ENCODE results near the gene CDC42BPA. TPM values are rescaled to one million over a fixed set of nuclear protein-coding genes. Genes with fewer than 3 reads are reported as not detected.

Gene CDC42BPA
- total and polyA plus RNA-seq, 2 experiments from 2014 or later = 28.6 to 39.1 TPM

DNA sequence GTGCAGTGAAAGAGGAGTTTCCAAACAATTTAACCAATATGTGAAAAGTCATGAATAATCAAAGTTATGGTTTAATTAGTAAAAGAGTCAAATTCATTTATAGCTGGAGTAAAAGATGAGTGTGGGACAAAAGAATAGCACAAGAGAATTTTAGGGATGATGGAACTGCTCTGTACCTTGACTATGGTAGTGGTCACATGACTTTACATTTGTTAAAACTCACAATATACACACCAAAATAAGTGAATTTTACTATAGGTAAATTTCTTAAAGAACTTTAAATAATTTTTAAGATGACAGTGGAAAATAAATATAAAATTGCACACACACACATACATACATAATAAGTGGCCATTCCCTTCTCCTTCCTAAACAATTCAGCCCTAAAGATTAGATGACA is 13.6 kb downstream of the CDC42BPA start:
- in situ Hi-C loops (cut with MboI) = no loop called here
- H2AFZ ChIP-seq = no peak overlapping the region
- no peak for DNase-seq
- H3K27ac ChIP-seq = no peak overlapping the region
- H4K20me1 ChIP-seq (ENCODE audit: insufficient read depth) = peaks cover 11% of the 10 kb centered on the region; the same call in 1 of the 2 replicates
- H3K9me2 ChIP-seq (ENCODE audit: insufficient read depth) = no peaks in the 10 kb centered on the region
- TF ChIP-seq EZH2 (IDR thresholded peaks at IDR 0.05; ENCODE audit: insufficient read depth, poor library complexity, severe bottlenecking) = no peak
- no peak for TF ChIP-seq EZH2phosphoT487 (IDR thresholded peaks at IDR 0.05; ENCODE audit: insufficient read depth, low read depth)
- peaks cover 7% of the 10 kb centered on the region for H3F3A ChIP-seq (ENCODE audit: insufficient read depth)
- no peak overlapping the region for H3K9ac ChIP-seq
- no peak overlapping the region for H3K4me3 ChIP-seq
- H3K9me3 ChIP-seq (ENCODE audit: low read depth) = no peaks in the 10 kb centered on the region
- H3K4me1 ChIP-seq (ENCODE audit: insufficient read depth) = peaks cover 11% of the 10 kb centered on the region
- H3K36me3 ChIP-seq (ENCODE audit: low read depth) = no peaks in the 10 kb centered on the region
- H3K79me2 ChIP-seq (ENCODE audit: insufficient read depth) = peaks cover 100% of the 10 kb centered on the region
- H3K27me3 ChIP-seq (replicated peaks; ENCODE audit: insufficient read depth) = no peaks in the 10 kb centered on the region
- H3K4me2 ChIP-seq (ENCODE audit: unreplicated experiment) = no peak overlapping the region

DNA sequence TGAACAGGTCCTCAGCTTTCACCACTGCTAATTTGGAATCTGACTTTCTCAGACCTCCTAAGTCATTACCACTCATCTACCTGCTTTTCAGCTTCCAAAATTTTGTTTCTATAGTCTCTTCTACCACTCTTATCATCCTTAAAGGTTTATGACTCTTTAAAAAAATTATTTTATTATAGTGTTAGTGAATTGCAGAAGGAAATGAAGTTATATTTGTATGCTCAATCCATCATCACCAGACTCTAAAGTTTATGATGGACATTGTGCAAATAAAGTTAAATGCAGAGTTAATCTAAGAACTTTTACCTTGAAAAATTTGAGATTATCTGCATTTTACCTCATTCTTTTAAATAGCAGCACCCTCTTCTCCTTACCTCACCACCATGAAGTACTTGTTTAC is 14.6 kb downstream of the CDC42BPA start:
- H3F3A ChIP-seq (ENCODE audit: insufficient read depth) = peaks cover 17% of the 10 kb centered on the region
- no peak for DNase-seq
- no peak overlapping the region for H3K27ac ChIP-seq
- H3K27me3 ChIP-seq (replicated peaks; ENCODE audit: insufficient read depth) = no peaks in the 10 kb centered on the region
- H2AFZ ChIP-seq = no peak overlapping the region
- no peaks in the 10 kb centered on the region for H3K36me3 ChIP-seq (ENCODE audit: low read depth)
- in situ Hi-C loops (cut with MboI) = no loop called here
- no peak overlapping the region for H3K9ac ChIP-seq
- no peak for TF ChIP-seq EZH2 (IDR thresholded peaks at IDR 0.05; ENCODE audit: insufficient read depth, poor library complexity, severe bottlenecking)
- TF ChIP-seq EZH2phosphoT487 (IDR thresholded peaks at IDR 0.05; ENCODE audit: insufficient read depth, low read depth) = no peak
- H3K79me2 ChIP-seq (ENCODE audit: insufficient read depth) = peaks cover 100% of the 10 kb centered on the region
- peaks cover 14% of the 10 kb centered on the region for H3K4me1 ChIP-seq (ENCODE audit: insufficient read depth)
- H3K4me3 ChIP-seq = no peak overlapping the region
- H3K9me2 ChIP-seq (ENCODE audit: insufficient read depth) = no peaks in the 10 kb centered on the region
- no peaks in the 10 kb centered on the region for H3K9me3 ChIP-seq (ENCODE audit: low read depth)
- H3K4me2 ChIP-seq (ENCODE audit: unreplicated experiment) = no peak overlapping the region
- peaks cover 7% of the 10 kb centered on the region; the same call in 1 of the 2 replicates for H4K20me1 ChIP-seq (ENCODE audit: insufficient read depth)

DNA sequence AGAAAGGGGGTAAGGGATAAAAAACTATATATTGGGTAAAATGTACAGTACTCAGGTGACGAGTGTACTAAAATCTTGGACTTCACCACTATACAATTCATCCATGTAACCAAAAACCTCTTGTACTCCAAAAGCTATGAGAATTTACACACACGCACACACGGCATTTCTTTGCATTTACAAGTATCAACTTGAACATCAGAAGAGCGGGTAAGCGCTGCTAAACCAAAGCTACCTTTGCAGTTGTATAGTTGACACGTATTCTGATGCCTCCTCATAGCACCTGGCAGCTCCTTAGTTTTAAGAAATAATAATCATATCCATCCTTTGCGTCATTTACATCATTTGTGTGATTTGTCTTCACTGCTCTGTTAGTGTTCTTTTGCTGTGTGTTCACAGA is 17.6 kb downstream of the CDC42BPA start:
- H3K79me2 ChIP-seq (ENCODE audit: insufficient read depth) = peaks cover 100% of the 10 kb centered on the region
- H3F3A ChIP-seq (ENCODE audit: insufficient read depth) = peaks cover 36% of the 10 kb centered on the region
- no peak for DNase-seq
- no peak overlapping the region for H3K4me3 ChIP-seq
- H3K9ac ChIP-seq = no peak overlapping the region
- no peak overlapping the region for H3K4me2 ChIP-seq (ENCODE audit: unreplicated experiment)
- no peaks in the 10 kb centered on the region for H3K9me2 ChIP-seq (ENCODE audit: insufficient read depth)
- H3K9me3 ChIP-seq (ENCODE audit: low read depth) = no peaks in the 10 kb centered on the region
- H3K36me3 ChIP-seq (ENCODE audit: low read depth) = no peaks in the 10 kb centered on the region
- H4K20me1 ChIP-seq (ENCODE audit: insufficient read depth) = 0 out of 2 replicates have a peak, but pooled peaks cover 4% of the 10 kb centered on the region
- in situ Hi-C loops (cut with MboI) = no loop called here
- peaks cover 22% of the 10 kb centered on the region for H3K4me1 ChIP-seq (ENCODE audit: insufficient read depth)
- TF ChIP-seq EZH2phosphoT487 (IDR thresholded peaks at IDR 0.05; ENCODE audit: insufficient read depth, low read depth) (no peak), EZH2 (IDR thresholded peaks at IDR 0.05; ENCODE audit: insufficient read depth, poor library complexity, severe bottlenecking) (no peak)
- 98% methylated on average over 7 of the region's 7 CpGs for WGBS, 2 experiments (ENCODE audit: low coverage in 1 of 2, low lambda C conversion rate in 2 of 2, missing lambda C conversion rate in 2 of 2)
- H3K27ac ChIP-seq = no peak overlapping the region
- H3K27me3 ChIP-seq (replicated peaks; ENCODE audit: insufficient read depth) = no peaks in the 10 kb centered on the region
- no peak overlapping the region for H2AFZ ChIP-seq

DNA sequence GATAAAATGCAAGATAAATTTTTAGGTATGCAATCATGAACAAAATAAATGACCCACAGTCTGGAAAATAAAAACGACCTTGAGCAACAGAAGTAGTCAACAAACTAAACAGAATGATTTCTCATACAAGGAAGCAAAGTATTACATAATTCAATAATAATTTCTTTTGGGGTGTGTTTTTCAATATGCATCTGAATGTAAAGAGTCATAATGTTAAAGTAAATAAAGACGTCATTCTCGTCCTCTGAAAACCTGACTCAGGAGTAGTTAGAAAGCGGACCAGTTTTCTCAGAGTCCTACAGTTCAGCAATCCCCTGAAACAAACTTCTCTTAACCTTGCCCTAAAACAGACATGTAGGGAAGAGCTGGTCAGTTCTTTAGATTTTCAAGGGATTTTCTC is 18.6 kb downstream of the CDC42BPA start:
- Histone ChIP-seq H2AFZ (no peak overlapping the region), H3K9me3 (ENCODE audit: low read depth) (no peaks in the 10 kb centered on the region), H3K4me3 (peak overlapping the region; percentile 64), H3K36me3 (ENCODE audit: low read depth) (no peaks in the 10 kb centered on the region), H3K27ac (peak overlapping the region; percentile 70), H3K4me2 (ENCODE audit: unreplicated experiment) (peak overlapping the region; percentile 93), H3K9me2 (ENCODE audit: insufficient read depth) (no peaks in the 10 kb centered on the region), H3K4me1 (ENCODE audit: insufficient read depth) (peaks cover 22% of the 10 kb centered on the region), H3F3A (ENCODE audit: insufficient read depth) (peaks cover 36% of the 10 kb centered on the region), H3K27me3 (replicated peaks; ENCODE audit: insufficient read depth) (no peaks in the 10 kb centered on the region), H3K9ac (peak overlapping the region; percentile 56), H3K79me2 (ENCODE audit: insufficient read depth) (peaks cover 100% of the 10 kb centered on the region), H4K20me1 (ENCODE audit: insufficient read depth) (0 out of 2 replicates have a peak, but pooled peaks cover 4% of the 10 kb centered on the region)
- WGBS, 2 experiments (ENCODE audit: low coverage in 1 of 2, low lambda C conversion rate in 2 of 2, missing lambda C conversion rate in 2 of 2) = 44 to 47% methylated on average over 4 of the region's 4 CpGs
- DNase-seq = peak; percentile 35
- in situ Hi-C loops (cut with MboI) = no loop called here
- TF ChIP-seq EZH2phosphoT487 (IDR thresholded peaks at IDR 0.05; ENCODE audit: insufficient read depth, low read depth) = no peak

GRCh38 chr1:227299241-227299627 is 19.1 kb downstream of the CDC42BPA start:
- in situ Hi-C loops (cut with MboI) = no loop called here

More at GRCh38 chr1:227299241-227299627, 19.1 kb downstream of the CDC42BPA start:
- peaks cover 22% of the 10 kb centered on the region for H3K4me1 ChIP-seq (ENCODE audit: insufficient read depth)
- peak; percentile 64 for DNase-seq
- H4K20me1 ChIP-seq (ENCODE audit: insufficient read depth) = 0 out of 2 replicates have a peak, but pooled peaks cover 4% of the 10 kb centered on the region
- H3K27ac ChIP-seq = peak overlapping the region; percentile 70
- no peak for TF ChIP-seq EZH2 (IDR thresholded peaks at IDR 0.05; ENCODE audit: insufficient read depth, poor library complexity, severe bottlenecking)
- no peak for TF ChIP-seq EZH2phosphoT487 (IDR thresholded peaks at IDR 0.05; ENCODE audit: insufficient read depth, low read depth)
- peak overlapping the region; percentile 93 for H3K4me2 ChIP-seq (ENCODE audit: unreplicated experiment)
- no peaks in the 10 kb centered on the region for H3K9me2 ChIP-seq (ENCODE audit: insufficient read depth)
- no peak overlapping the region for H2AFZ ChIP-seq
- H3K79me2 ChIP-seq (ENCODE audit: insufficient read depth) = peaks cover 100% of the 10 kb centered on the region
- H3K9me3 ChIP-seq (ENCODE audit: low read depth) = no peaks in the 10 kb centered on the region
- no peaks in the 10 kb centered on the region for H3K36me3 ChIP-seq (ENCODE audit: low read depth)
- H3K4me3 ChIP-seq = peak overlapping the region; percentile 64
- H3K9ac ChIP-seq = peak overlapping the region; percentile 56
- peaks cover 36% of the 10 kb centered on the region for H3F3A ChIP-seq (ENCODE audit: insufficient read depth)
- no peaks in the 10 kb centered on the region for H3K27me3 ChIP-seq (replicated peaks; ENCODE audit: insufficient read depth)

All from GM23248 (cell line).